ENCODE measurements around the gene JPT2.

Gene JPT2

GRCh38 chr16:1668612-1669319 is 9.3 kb upstream of the JPT2 start:
- H3K4me2 ChIP-seq (ENCODE audit: low read length) = no peak overlapping the region
- H3K4me3 ChIP-seq (ENCODE audit: low read length) = no peak overlapping the region
- H3K4me1 ChIP-seq (ENCODE audit: control insufficient read depth, low read length) = no peaks in the 10 kb centered on the region
- no peaks in the 10 kb centered on the region for H3K79me2 ChIP-seq (ENCODE audit: control insufficient read depth, low read length)
- no peaks in the 10 kb centered on the region for H3K9me3 ChIP-seq (ENCODE audit: control insufficient read depth, insufficient read depth, low read length)
- H3K27ac ChIP-seq (ENCODE audit: low read depth, low read length) = no peak overlapping the region
- peaks cover 96% of the 10 kb centered on the region for H3K36me3 ChIP-seq (ENCODE audit: control insufficient read depth, low read length)
- H4K20me1 ChIP-seq (ENCODE audit: control insufficient read depth, insufficient read depth, low read depth, low read length) = no peaks in the 10 kb centered on the region
- no peaks in the 10 kb centered on the region for H3F3A ChIP-seq (ENCODE audit: control insufficient read depth, insufficient read depth)
- no peaks in the 10 kb centered on the region for H3K27me3 ChIP-seq (ENCODE audit: control insufficient read depth, low read length)
- H3K9me2 ChIP-seq (replicated peaks; ENCODE audit: control insufficient read depth, low read length) = no peaks in the 10 kb centered on the region
- TF ChIP-seq, protein P1, sequence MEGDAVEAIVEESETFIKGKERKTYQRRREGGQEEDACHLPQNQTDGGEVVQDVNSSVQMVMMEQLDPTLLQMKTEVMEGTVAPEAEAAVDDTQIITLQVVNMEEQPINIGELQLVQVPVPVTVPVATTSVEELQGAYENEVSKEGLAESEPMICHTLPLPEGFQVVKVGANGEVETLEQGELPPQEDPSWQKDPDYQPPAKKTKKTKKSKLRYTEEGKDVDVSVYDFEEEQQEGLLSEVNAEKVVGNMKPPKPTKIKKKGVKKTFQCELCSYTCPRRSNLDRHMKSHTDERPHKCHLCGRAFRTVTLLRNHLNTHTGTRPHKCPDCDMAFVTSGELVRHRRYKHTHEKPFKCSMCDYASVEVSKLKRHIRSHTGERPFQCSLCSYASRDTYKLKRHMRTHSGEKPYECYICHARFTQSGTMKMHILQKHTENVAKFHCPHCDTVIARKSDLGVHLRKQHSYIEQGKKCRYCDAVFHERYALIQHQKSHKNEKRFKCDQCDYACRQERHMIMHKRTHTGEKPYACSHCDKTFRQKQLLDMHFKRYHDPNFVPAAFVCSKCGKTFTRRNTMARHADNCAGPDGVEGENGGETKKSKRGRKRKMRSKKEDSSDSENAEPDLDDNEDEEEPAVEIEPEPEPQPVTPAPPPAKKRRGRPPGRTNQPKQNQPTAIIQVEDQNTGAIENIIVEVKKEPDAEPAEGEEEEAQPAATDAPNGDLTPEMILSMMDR (IDR thresholded peaks at IDR 0.05; ENCODE audit: low read depth, low read length, poor library complexity, severe bottlenecking) = no peak
- TF ChIP-seq EZH2phosphoT487 (IDR thresholded peaks at IDR 0.05; ENCODE audit: borderline replicate concordance, low read length) = no peak

DNA sequence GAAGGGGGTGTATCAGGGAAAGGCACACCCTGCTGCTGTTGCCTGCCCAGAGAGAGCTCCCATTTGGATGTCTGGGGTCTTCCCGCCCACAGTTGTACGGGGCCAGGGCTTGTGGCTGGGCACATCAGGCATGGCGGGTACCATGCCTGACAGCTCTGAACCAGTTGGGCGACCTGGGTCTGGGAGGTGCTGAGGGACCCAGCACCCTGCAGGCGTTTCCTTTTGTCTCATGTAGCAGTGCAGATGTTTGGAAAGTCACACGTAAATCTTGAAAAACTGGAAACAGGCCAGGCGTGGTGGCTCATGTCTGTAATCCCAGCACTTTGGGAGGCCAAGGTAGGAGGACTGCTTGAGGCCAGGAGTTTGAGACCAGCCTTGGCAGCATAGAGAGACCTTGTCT is 8.4 kb upstream of the JPT2 start:
- Histone ChIP-seq H3K4me1 (ENCODE audit: control insufficient read depth, low read length) (no peaks in the 10 kb centered on the region), H3F3A (ENCODE audit: control insufficient read depth, insufficient read depth) (no peaks in the 10 kb centered on the region), H3K27me3 (ENCODE audit: control insufficient read depth, low read length) (no peaks in the 10 kb centered on the region), H3K27ac (ENCODE audit: low read depth, low read length) (no peak overlapping the region), H3K36me3 (ENCODE audit: control insufficient read depth, low read length) (peaks cover 98% of the 10 kb centered on the region), H3K79me2 (ENCODE audit: control insufficient read depth, low read length) (no peaks in the 10 kb centered on the region), H4K20me1 (ENCODE audit: control insufficient read depth, insufficient read depth, low read depth, low read length) (no peaks in the 10 kb centered on the region), H3K4me3 (ENCODE audit: low read length) (no peak overlapping the region), H3K9me2 (replicated peaks; ENCODE audit: control insufficient read depth, low read length) (no peaks in the 10 kb centered on the region), H3K4me2 (ENCODE audit: low read length) (no peak overlapping the region), H3K9me3 (ENCODE audit: control insufficient read depth, insufficient read depth, low read length) (no peaks in the 10 kb centered on the region)
- TF ChIP-seq EZH2phosphoT487 (IDR thresholded peaks at IDR 0.05; ENCODE audit: borderline replicate concordance, low read length) = no peak
- TF ChIP-seq, protein P1 (IDR thresholded peaks at IDR 0.05; ENCODE audit: low read depth, low read length, poor library complexity, severe bottlenecking) = no peak

GRCh38 chr16:1670371-1670770 is 7.7 kb upstream of the JPT2 start:
- TF ChIP-seq, protein P1 (IDR thresholded peaks at IDR 0.05; ENCODE audit: low read depth, low read length, poor library complexity, severe bottlenecking) = no peak
- TF ChIP-seq EZH2phosphoT487 (IDR thresholded peaks at IDR 0.05; ENCODE audit: borderline replicate concordance, low read length) = no peak
- H3K4me3 ChIP-seq (ENCODE audit: low read length) = no peak overlapping the region
- no peaks in the 10 kb centered on the region for H3K4me1 ChIP-seq (ENCODE audit: control insufficient read depth, low read length)
- no peaks in the 10 kb centered on the region for H3K79me2 ChIP-seq (ENCODE audit: control insufficient read depth, low read length)
- H3K36me3 ChIP-seq (ENCODE audit: control insufficient read depth, low read length) = peaks cover 98% of the 10 kb centered on the region
- no peaks in the 10 kb centered on the region for H3K27me3 ChIP-seq (ENCODE audit: control insufficient read depth, low read length)
- 0 out of 2 replicates have a peak, but pooled peaks cover under 1% of the 10 kb centered on the region for H3F3A ChIP-seq (ENCODE audit: control insufficient read depth, insufficient read depth)
- no peak overlapping the region for H3K4me2 ChIP-seq (ENCODE audit: low read length)
- H4K20me1 ChIP-seq (ENCODE audit: control insufficient read depth, insufficient read depth, low read depth, low read length) = no peaks in the 10 kb centered on the region
- no peaks in the 10 kb centered on the region for H3K9me3 ChIP-seq (ENCODE audit: control insufficient read depth, insufficient read depth, low read length)
- no peak overlapping the region for H3K27ac ChIP-seq (ENCODE audit: low read depth, low read length)
- H3K9me2 ChIP-seq (replicated peaks; ENCODE audit: control insufficient read depth, low read length) = no peaks in the 10 kb centered on the region
